Keratinocyte (primary cell): ENCODE measurements around the gene LDLRAD4.

ENCODE experiments used
- EZH2 ChIP-seq: IDR thresholded peaks from one replicate; pipeline ENCODE4 v1.6.1; 2012; ENCODE audit warnings: inconsistent platforms, mild to moderate bottlenecking, low read length, moderate library complexity
- TF ChIP-seq, protein P1 (sequence below), 3 experiments: IDR thresholded peaks in 1 of 3; conservative IDR thresholded peaks in 1 of 3; optimal IDR thresholded peaks in 1 of 3; 2 replicates in 2 of 3; 3 replicates in 1 of 3; pipeline versions ENCODE3 to v1.5.1; 2011; ENCODE audit warnings: low read length in 3 of 3, mild to moderate bottlenecking in 3 of 3, moderate library complexity in 2 of 3, control low read depth in 1 of 3, inconsistent platforms in 1 of 3; ENCODE audit not compliant: insufficient read depth in 2 of 3; ENCODE audit errors: extremely low read depth in 1 of 3

DNA sequence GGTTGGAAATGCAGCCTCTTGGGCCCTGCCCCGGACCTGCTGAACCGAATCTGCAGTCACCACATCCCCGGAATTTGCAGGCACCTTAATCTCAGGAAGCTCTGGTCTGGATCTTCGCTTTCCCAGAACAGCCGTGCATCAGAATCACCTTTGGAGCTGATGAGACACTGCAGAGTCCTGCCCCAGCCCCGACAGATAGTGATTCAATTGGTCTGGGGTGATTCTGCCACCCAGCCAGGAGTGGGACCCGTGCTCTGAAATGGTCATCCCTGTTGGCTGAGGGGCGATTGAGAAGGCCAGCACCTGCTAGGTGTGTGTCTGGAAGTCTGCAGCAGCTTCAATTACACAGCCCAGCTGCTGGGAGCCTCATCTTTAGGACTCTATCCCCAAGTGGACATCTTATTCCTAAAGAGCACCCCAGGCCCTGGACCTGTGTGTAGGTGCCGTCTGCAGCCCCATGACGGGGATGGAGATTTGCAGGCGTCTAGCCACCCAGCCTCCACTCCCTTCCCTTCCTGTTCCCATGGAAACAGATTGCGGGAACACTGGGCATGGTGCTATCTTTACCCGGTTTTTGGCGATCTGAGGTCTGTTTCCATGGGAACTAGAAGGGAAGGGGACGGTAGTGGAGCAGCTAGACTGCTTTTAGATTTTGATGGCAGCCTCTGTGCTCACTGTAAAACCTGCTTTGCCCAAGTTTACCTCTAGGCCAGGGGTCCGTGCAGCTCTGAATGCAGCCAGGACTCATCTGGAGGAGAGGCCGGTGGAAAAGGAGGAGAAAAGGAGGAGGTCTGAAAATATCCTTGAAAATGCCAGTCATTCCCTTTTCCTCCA, 156.1 kb downstream of the LDLRAD4 start:
- TF ChIP-seq, protein P1, sequence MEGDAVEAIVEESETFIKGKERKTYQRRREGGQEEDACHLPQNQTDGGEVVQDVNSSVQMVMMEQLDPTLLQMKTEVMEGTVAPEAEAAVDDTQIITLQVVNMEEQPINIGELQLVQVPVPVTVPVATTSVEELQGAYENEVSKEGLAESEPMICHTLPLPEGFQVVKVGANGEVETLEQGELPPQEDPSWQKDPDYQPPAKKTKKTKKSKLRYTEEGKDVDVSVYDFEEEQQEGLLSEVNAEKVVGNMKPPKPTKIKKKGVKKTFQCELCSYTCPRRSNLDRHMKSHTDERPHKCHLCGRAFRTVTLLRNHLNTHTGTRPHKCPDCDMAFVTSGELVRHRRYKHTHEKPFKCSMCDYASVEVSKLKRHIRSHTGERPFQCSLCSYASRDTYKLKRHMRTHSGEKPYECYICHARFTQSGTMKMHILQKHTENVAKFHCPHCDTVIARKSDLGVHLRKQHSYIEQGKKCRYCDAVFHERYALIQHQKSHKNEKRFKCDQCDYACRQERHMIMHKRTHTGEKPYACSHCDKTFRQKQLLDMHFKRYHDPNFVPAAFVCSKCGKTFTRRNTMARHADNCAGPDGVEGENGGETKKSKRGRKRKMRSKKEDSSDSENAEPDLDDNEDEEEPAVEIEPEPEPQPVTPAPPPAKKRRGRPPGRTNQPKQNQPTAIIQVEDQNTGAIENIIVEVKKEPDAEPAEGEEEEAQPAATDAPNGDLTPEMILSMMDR (optimal IDR thresholded peaks at IDR 0.05 in 1 of 3, IDR thresholded peaks at IDR 0.05 in 1 of 3, conservative IDR thresholded peaks at IDR 0.05 in 1 of 3; ENCODE audit: extremely low read depth in 1 of 3, insufficient read depth in 2 of 3, low read length in 3 of 3) = no peak
- no peak for TF ChIP-seq EZH2
